Trophoblast cell (in vitro differentiated cells and primary cell): ENCODE results near the gene MTHFD1L.

Source experiments
- DNase-seq, 2 donors: peaks; one replicate each; pipeline ENCODE4 v3.0.0-alpha.2; 2016
- H2AFZ ChIP-seq: 2 replicates; pipeline ENCODE4 v1.6.1; 2013; ENCODE audit warnings: low read length, moderate library complexity, mild to moderate bottlenecking; ENCODE audit not compliant: insufficient read depth, poor library complexity
- H2AK5ac ChIP-seq: 2 replicates; pipeline ENCODE4 v1.6.1; 2013; ENCODE audit warnings: mild to moderate bottlenecking, low read length
- H2BK120ac ChIP-seq: 2 replicates; pipeline ENCODE4 v1.6.1; 2013; ENCODE audit warnings: low read length, mild to moderate bottlenecking, moderate library complexity; ENCODE audit not compliant: insufficient read depth, poor library complexity
- H2BK12ac ChIP-seq: 2 replicates; pipeline ENCODE4 v1.6.1; 2013; ENCODE audit warnings: mild to moderate bottlenecking, low read length, moderate library complexity
- H2BK5ac ChIP-seq: 2 replicates; pipeline ENCODE4 v1.6.1; 2013; ENCODE audit warnings: low read length, low read depth, moderate library complexity, mild to moderate bottlenecking; ENCODE audit not compliant: poor library complexity
- H3K14ac ChIP-seq: 2 replicates; pipeline ENCODE4 v1.6.1; 2013; ENCODE audit warnings: mild to moderate bottlenecking, low read length
- H3K18ac ChIP-seq: 2 replicates; pipeline ENCODE4 v1.6.1; 2013; ENCODE audit warnings: mild to moderate bottlenecking, low read length
- H3K23ac ChIP-seq: 2 replicates; pipeline ENCODE4 v1.6.1; 2013; ENCODE audit warnings: low read length
- H3K27ac ChIP-seq: 2 replicates; pipeline ENCODE4 v1.5.1; 2013; ENCODE audit warnings: low read depth, mild to moderate bottlenecking, inconsistent platforms, low read length, moderate library complexity
- H3K27me3 ChIP-seq: 2 replicates; pipeline ENCODE4 v1.6.1; 2013; ENCODE audit warnings: inconsistent platforms, mild to moderate bottlenecking, low read length, moderate library complexity; ENCODE audit not compliant: insufficient read depth
- H3K36me3 ChIP-seq, 2 experiments: 1 replicate in 1 of 2; 2 replicates in 1 of 2; pipeline ENCODE4 v1.6.1; 2013; ENCODE audit warnings: low read length in 2 of 2, mild to moderate bottlenecking in 2 of 2, moderate library complexity in 1 of 2; ENCODE audit not compliant: insufficient read depth in 2 of 2, control insufficient read depth in 1 of 2
- H3K4ac ChIP-seq: 2 replicates; pipeline ENCODE4 v1.6.1; 2013; ENCODE audit warnings: low read depth, mild to moderate bottlenecking, low read length, moderate library complexity
- H3K4me1 ChIP-seq, 2 experiments: 1 replicate in 1 of 2; 2 replicates in 1 of 2; pipeline ENCODE4 v1.6.1; 2013; ENCODE audit warnings: low read length in 2 of 2, mild to moderate bottlenecking in 2 of 2, moderate library complexity in 1 of 2; ENCODE audit not compliant: insufficient read depth in 2 of 2, control insufficient read depth in 1 of 2
- H3K4me2 ChIP-seq: 2 replicates; pipeline ENCODE4 v1.6.1; 2013; ENCODE audit warnings: inconsistent platforms, mild to moderate bottlenecking, low read length, moderate library complexity
- H3K4me3 ChIP-seq: 2 replicates; pipeline ENCODE4 v1.5.1; 2013; ENCODE audit warnings: mild to moderate bottlenecking, low read depth, low read length, inconsistent platforms
- H3K79me1 ChIP-seq: one replicate; pipeline ENCODE4 v1.6.1; 2013; ENCODE audit warnings: low read length
- H3K79me2 ChIP-seq: 2 replicates; pipeline ENCODE4 v1.6.1; 2013; ENCODE audit warnings: low read length, mild to moderate bottlenecking; ENCODE audit not compliant: control insufficient read depth, insufficient read depth, poor library complexity
- H3K9ac ChIP-seq: 2 replicates; pipeline ENCODE4 v1.6.1; 2013; ENCODE audit warnings: mild to moderate bottlenecking, low read length
- H3K9me3 ChIP-seq: 2 replicates; pipeline ENCODE4 v1.6.1; 2013; ENCODE audit warnings: low read depth, mild to moderate bottlenecking, control low read depth, inconsistent platforms, low read length; ENCODE audit not compliant: insufficient read depth
- H4K12ac ChIP-seq: 2 replicates; pipeline ENCODE4 v1.6.1; 2013; ENCODE audit warnings: low read depth, mild to moderate bottlenecking, low read length, moderate library complexity
- H4K8ac ChIP-seq: 2 replicates; pipeline ENCODE4 v1.6.1; 2013; ENCODE audit warnings: low read depth, mild to moderate bottlenecking, low read length, moderate library complexity
- H4K91ac ChIP-seq: one replicate; pipeline ENCODE4 v1.6.1; 2013; ENCODE audit warnings: low read depth, mild to moderate bottlenecking, low read length, moderate library complexity
- WGBS: extraction: QIAGEN DNeasy Blood & Tissue Kit; methylation state at CpG from one replicate; pipeline ENCODE4 v1.1.7; 2013; ENCODE audit warnings: missing lambda C conversion rate; ENCODE audit not compliant: insufficient read length, insufficient coverage; ENCODE audit errors: extremely low coverage; 5-methylcytosine and 5-hydroxymethylcytosine counted together

MTHFD1L gene

GRCh38 chr6:151023342-151023741, 157.8 kb downstream of the MTHFD1L start:
- H3K9me3 ChIP-seq = peaks cover 3% of the 10 kb centered on the region
- no peak overlapping the region for H2AK5ac ChIP-seq
- DNase-seq = no peak
- no peak overlapping the region for H2BK12ac ChIP-seq
- no peak overlapping the region for H4K91ac ChIP-seq
- WGBS = no CpG with 5 or more reads among the region's 5 CpGs
- peaks cover 7 to 10% of the 10 kb centered on the region in 2 experiments for H3K36me3 ChIP-seq
- no peak overlapping the region for H3K4me2 ChIP-seq
- no peak overlapping the region for H2AFZ ChIP-seq
- H3K79me2 ChIP-seq = no peaks in the 10 kb centered on the region
- no peak overlapping the region for H3K23ac ChIP-seq
- no peak overlapping the region for H3K9ac ChIP-seq
- no peak overlapping the region for H2BK120ac ChIP-seq
- H3K14ac ChIP-seq = no peak overlapping the region
- H2BK5ac ChIP-seq = no peak overlapping the region
- H3K4ac ChIP-seq = no peak overlapping the region
- no peak overlapping the region for H3K18ac ChIP-seq
- no peaks in the 10 kb centered on the region for H3K27me3 ChIP-seq
- H4K12ac ChIP-seq = no peak overlapping the region
- no peak overlapping the region for H3K27ac ChIP-seq
- H3K79me1 ChIP-seq = no peaks in the 10 kb centered on the region
- H4K8ac ChIP-seq = no peak overlapping the region
- H3K4me1 ChIP-seq = no peaks in the 10 kb centered on the region
- H3K4me3 ChIP-seq = no peak overlapping the region

- Histone ChIP-seq H2BK5ac (no peak overlapping the region), H3K4ac (no peak overlapping the region), H3K4me2 (no peak overlapping the region), H3K23ac (no peak overlapping the region), H3K36me3 (peaks cover 2 to 4% of the 10 kb centered on the region in 2 experiments), H3K27me3 (no peaks in the 10 kb centered on the region), H3K79me2 (no peaks in the 10 kb centered on the region), H3K18ac (no peak overlapping the region), H3K9ac (no peak overlapping the region), H3K4me3 (no peak overlapping the region), H4K8ac (no peak overlapping the region), H2AFZ (no peak overlapping the region), H3K9me3 (peaks cover 3% of the 10 kb centered on the region), H3K27ac (no peak overlapping the region), H3K79me1 (no peaks in the 10 kb centered on the region), H4K91ac (no peak overlapping the region), H4K12ac (no peak overlapping the region), H3K14ac (no peak overlapping the region), H2BK12ac (no peak overlapping the region), H2BK120ac (no peak overlapping the region), H3K4me1 (no peaks in the 10 kb centered on the region), H2AK5ac (no peak overlapping the region)
- no peak for DNase-seq
- WGBS = no CpG with 5 or more reads among the region's 7 CpGs
These were observed 159.1 kb downstream of the MTHFD1L start for GRCh38 chr6:151024597-151024996.

- H3K14ac ChIP-seq = no peak overlapping the region
- no peak overlapping the region for H3K4me3 ChIP-seq
- no peaks in the 10 kb centered on the region for H3K79me2 ChIP-seq
- peaks cover under 1% of the 10 kb centered on the region for H3K79me1 ChIP-seq
- H3K9me3 ChIP-seq = peaks cover 3% of the 10 kb centered on the region
- H2BK5ac ChIP-seq = no peak overlapping the region
- no peak overlapping the region for H3K23ac ChIP-seq
- H4K12ac ChIP-seq = no peak overlapping the region
- H2BK120ac ChIP-seq = no peak overlapping the region
- no CpG with 5 or more reads among the region's 16 CpGs for WGBS
- H4K8ac ChIP-seq = no peak overlapping the region
- no peak overlapping the region for H3K4ac ChIP-seq
- H3K4me2 ChIP-seq = no peak overlapping the region
- DNase-seq = no peak
- no peaks in the 10 kb centered on the region for H3K4me1 ChIP-seq
- no peak overlapping the region for H4K91ac ChIP-seq
- no peak overlapping the region for H3K18ac ChIP-seq
- H2AK5ac ChIP-seq = no peak overlapping the region
- no peak overlapping the region for H2AFZ ChIP-seq
- H2BK12ac ChIP-seq = no peak overlapping the region
- H3K36me3 ChIP-seq = peaks cover 2 to 4% of the 10 kb centered on the region in 2 experiments
- H3K27me3 ChIP-seq = no peaks in the 10 kb centered on the region
- H3K9ac ChIP-seq = no peak overlapping the region
- H3K27ac ChIP-seq = no peak overlapping the region
These were observed 159.6 kb downstream of the MTHFD1L start for GRCh38 chr6:151025076-151025475.

GRCh38 chr6:151026041-151026663, 160.7 kb downstream of the MTHFD1L start:
- Histone ChIP-seq H4K12ac (no peak overlapping the region), H3K27ac (no peak overlapping the region), H3K14ac (no peak overlapping the region), H3K36me3 (peaks cover 0 to 4% of the 10 kb centered on the region in 2 experiments), H3K79me2 (no peaks in the 10 kb centered on the region), H2BK5ac (no peak overlapping the region), H3K9me3 (peaks cover 3% of the 10 kb centered on the region), H3K23ac (no peak overlapping the region), H3K4me1 (no peaks in the 10 kb centered on the region), H3K4ac (no peak overlapping the region), H3K27me3 (no peaks in the 10 kb centered on the region), H2AFZ (no peak overlapping the region), H3K18ac (no peak overlapping the region), H2AK5ac (no peak overlapping the region), H4K91ac (no peak overlapping the region), H3K4me2 (no peak overlapping the region), H3K4me3 (no peak overlapping the region), H4K8ac (no peak overlapping the region), H3K79me1 (peaks cover 1% of the 10 kb centered on the region), H2BK12ac (no peak overlapping the region), H2BK120ac (no peak overlapping the region), H3K9ac (no peak overlapping the region)
- WGBS = no CpG with 5 or more reads among the region's 4 CpGs
- no peak for DNase-seq
